HUES6 (cell line): ENCODE data around the gene CNBP.

Source experiments
- H3K27ac ChIP-seq: 2 replicates; pipeline ENCODE4 v1.7.0; 2013; ENCODE audit warnings: low read depth, mild to moderate bottlenecking, low read length, inconsistent platforms
- H3K27me3 ChIP-seq: 2 replicates; pipeline ENCODE4 v1.6.1; 2013; ENCODE audit warnings: low read length; ENCODE audit not compliant: control insufficient read depth, insufficient read depth
- H3K36me3 ChIP-seq: 2 replicates; pipeline ENCODE4 v1.6.1; 2013; ENCODE audit warnings: low read length; ENCODE audit not compliant: control insufficient read depth, insufficient read depth
- H3K4me1 ChIP-seq: 2 replicates; pipeline ENCODE4 v1.6.1; 2013; ENCODE audit warnings: low read length; ENCODE audit not compliant: control insufficient read depth, insufficient read depth
- H3K4me3 ChIP-seq: 2 replicates; pipeline ENCODE4 v1.5.1; 2013; ENCODE audit warnings: low read depth, low read length
- H3K9ac ChIP-seq: one replicate; pipeline ENCODE4 v1.6.1; 2013; ENCODE audit warnings: mild to moderate bottlenecking, low read length
- H3K9me3 ChIP-seq: 2 replicates; pipeline ENCODE4 v1.6.1; 2013; ENCODE audit warnings: low read depth, low read length; ENCODE audit not compliant: control insufficient read depth, insufficient read depth

The CNBP gene

DNA sequence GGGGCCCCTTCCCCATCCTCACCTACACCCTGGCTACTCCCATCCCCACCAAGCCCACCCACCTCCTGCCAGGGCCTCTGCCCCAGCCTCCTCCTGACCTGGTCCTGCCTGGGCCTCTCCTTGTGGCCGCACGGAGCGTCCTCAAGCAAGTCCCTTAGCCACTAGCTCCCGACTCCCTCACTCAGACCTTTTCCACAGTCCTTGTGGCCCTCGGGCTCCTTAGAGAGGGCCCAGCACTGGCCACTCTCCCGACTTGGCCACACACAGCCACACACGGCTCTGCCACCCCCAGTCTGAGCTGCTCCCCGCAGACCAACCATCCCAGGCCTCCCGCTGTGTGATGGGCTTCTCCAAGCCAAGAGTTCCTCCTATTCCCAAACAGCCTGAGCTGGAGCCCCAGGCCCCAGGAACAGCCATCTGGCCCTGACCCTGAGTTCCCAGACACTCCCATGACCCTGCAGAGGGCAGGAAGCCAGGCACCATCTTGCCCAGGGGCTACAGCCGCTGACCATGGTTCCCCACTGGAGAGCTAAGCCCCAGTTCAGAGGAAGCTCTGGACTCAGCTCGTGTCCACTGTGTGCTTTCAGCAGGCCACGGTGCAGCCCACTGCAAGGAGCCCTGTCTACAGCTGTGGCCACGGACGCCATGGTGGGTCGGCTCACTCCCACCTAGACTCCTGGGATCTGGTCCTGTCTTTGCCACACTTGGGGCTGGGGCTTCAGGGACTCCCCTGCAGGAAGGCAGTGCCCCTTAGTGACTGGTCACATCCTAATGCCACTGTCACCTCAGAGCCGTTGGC is 55.1 kb downstream of the CNBP start:
- peaks cover 44% of the 10 kb centered on the region for H3K36me3 ChIP-seq
- H3K27me3 ChIP-seq, result no peaks in the 10 kb centered on the region
- no peak overlapping the region for H3K27ac ChIP-seq
- no peaks in the 10 kb centered on the region; the same call in 1 of the 2 replicates for H3K4me1 ChIP-seq
- no peaks in the 10 kb centered on the region for H3K9me3 ChIP-seq
- no peak overlapping the region for H3K4me3 ChIP-seq
- no peak overlapping the region for H3K9ac ChIP-seq

DNA sequence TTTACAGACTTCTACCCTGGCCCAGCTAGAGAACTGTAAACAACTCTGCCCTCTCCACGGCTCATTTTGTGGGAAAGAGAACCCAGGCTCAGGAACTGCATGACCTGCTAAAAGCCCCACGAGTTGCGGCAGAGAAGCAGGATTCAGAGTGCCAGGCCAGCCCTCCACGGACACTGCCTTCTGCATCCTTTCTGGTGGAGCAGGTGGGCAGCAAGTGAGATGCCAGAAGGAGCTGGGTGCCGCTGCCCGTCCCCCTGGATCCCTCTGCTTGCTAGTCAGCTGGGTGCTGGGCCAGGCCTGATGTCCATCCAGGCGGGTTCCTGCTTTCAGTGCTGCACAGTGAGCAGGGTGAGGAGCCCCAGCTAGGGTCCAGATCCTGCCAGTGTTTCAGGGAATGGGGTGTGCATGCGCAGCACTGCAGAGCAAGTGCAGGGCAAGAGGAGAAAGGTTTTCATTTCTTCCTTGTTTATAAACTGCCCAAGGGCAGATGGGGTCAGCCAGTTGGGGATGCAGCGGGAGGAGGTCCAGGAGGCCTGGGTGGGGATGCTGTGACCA is 56.9 kb downstream of the CNBP start:
- Histone ChIP-seq H3K36me3 (peaks cover 27% of the 10 kb centered on the region), H3K27me3 (no peaks in the 10 kb centered on the region), H3K27ac (no peak overlapping the region), H3K9me3 (no peaks in the 10 kb centered on the region), H3K4me1 (peaks cover 4% of the 10 kb centered on the region; the same call in 1 of the 2 replicates), H3K4me3 (no peak overlapping the region), H3K9ac (no peak overlapping the region)

DNA sequence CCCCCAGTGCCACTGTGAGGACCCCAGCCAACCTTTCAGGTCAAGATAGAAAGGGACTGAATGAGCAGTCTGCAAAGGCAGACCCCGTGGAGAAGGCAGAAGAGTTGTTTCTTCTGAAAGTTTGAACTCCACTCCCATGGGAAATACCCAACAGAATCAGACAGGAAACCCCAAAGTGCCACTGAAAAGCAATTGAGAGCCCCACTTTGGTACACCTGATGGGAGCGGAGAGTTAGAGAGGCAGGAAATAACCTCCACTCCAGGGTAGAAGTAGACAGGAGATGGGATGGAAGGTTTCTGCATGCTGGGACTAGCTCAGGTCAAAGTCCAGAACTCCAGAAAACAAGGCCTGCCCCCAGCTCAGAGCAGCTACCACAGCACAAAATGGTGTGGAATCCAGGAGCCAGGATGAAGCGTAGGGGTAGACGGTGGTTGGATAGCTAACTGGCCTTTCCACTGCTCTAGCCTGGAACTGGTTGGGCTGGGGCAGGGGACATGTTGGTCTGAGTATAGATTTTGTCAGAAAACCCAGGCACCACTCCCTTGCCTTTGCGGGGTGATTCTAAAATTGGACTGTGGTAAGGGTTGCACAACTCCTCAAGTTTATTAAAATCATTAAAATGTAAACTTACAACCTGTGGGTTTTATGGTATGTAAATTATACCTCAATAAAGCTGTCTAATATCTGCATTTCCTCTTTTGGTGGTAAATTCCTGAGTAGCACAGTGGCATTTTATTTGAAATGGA is 60.2 kb downstream of the CNBP start:
- Histone ChIP-seq H3K4me3 (no peak overlapping the region), H3K4me1 (peaks cover 22% of the 10 kb centered on the region), H3K9me3 (no peaks in the 10 kb centered on the region), H3K27me3 (no peaks in the 10 kb centered on the region), H3K9ac (no peak overlapping the region), H3K36me3 (0 out of 2 replicates have a peak, but pooled peaks cover 3% of the 10 kb centered on the region), H3K27ac (no peak overlapping the region)

DNA sequence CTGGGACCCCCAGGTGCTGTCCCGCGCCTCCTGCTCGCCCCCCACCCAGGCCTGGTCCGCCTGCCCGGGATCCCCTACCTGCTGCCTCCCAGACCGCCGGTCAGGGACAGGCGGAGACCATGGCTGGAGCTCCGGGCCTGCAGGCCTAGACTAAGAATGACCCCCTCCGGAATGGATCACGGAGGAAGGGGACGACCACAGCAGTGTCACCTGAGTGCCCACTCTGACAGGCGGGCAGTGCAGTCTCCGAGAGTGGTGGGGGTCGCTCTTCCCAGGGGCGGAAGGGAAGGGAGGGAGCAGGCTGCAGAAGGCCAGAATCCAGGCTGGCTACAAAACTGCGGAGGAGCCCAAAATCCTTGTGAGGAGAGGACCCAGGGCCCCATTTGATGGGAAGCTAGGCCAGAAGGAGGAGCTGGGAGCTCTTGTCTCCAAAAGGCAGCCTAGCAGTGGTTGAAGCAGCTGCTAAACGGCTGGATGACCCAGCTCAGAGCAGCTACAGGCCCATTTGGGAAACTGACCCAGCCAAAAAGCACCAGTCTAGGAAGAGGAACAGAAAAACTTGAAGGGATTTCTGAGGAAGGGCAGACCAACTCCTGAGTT is 61.2 kb downstream of the CNBP start:
- Histone ChIP-seq H3K4me1 (peaks cover 22% of the 10 kb centered on the region), H3K4me3 (peak overlapping the region; percentile 73), H3K9ac (peak overlapping the region; percentile 57), H3K27me3 (no peaks in the 10 kb centered on the region), H3K9me3 (no peaks in the 10 kb centered on the region), H3K27ac (no peak overlapping the region), H3K36me3 (peaks cover 12% of the 10 kb centered on the region; the same call in 1 of the 2 replicates)

DNA sequence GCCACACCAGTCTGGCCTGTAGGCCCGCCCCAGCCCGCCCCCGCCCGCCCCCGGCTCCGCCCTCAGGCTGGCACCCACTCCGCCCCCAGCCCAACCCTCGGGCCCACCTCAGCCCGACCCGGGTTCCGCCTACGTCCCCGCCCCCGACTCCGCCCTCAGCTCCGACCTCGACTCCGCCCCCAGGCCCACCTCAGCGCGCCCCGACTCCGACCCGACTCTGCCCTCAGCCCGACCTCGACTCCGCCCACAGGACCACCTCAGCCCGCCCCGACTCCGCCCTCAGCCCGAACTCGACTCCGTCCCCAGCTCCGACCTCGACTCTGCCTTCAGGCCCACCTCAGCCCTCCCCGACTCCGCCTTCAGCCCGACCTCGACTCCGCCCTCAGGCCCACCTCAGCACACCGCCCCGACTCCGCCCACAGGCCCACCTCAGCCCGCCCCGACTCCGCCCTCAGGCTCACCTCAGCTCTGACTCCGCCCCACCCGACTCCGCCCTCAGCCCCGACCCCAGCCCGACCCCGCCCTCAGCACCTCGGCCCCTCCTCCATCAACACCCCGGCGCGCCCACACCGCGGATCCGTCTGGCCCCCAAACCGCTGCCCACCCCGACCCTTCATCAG is 61.8 kb downstream of the CNBP start, which contains the start of gene RAB43:
TSS of gene RAB43 (minus strand) at position 13 of the 620 bp plus-strand sequence. CDS start 315 bp downstream, outside the sequence.
- H3K36me3 ChIP-seq, result peaks cover 15% of the 10 kb centered on the region; the same call in 1 of the 2 replicates
- no peaks in the 10 kb centered on the region for H3K9me3 ChIP-seq
- peak within 1 kb of the TSS; percentile 85 for H3K4me3 ChIP-seq
- peak within 1 kb of the TSS; percentile 78 for H3K9ac ChIP-seq
- no peaks in the 10 kb centered on the region for H3K27me3 ChIP-seq
- H3K27ac ChIP-seq, result peak within 1 kb of the TSS; percentile 45; the same call in 1 of the 2 replicates
- H3K4me1 ChIP-seq, result peaks cover 28% of the 10 kb centered on the region

DNA sequence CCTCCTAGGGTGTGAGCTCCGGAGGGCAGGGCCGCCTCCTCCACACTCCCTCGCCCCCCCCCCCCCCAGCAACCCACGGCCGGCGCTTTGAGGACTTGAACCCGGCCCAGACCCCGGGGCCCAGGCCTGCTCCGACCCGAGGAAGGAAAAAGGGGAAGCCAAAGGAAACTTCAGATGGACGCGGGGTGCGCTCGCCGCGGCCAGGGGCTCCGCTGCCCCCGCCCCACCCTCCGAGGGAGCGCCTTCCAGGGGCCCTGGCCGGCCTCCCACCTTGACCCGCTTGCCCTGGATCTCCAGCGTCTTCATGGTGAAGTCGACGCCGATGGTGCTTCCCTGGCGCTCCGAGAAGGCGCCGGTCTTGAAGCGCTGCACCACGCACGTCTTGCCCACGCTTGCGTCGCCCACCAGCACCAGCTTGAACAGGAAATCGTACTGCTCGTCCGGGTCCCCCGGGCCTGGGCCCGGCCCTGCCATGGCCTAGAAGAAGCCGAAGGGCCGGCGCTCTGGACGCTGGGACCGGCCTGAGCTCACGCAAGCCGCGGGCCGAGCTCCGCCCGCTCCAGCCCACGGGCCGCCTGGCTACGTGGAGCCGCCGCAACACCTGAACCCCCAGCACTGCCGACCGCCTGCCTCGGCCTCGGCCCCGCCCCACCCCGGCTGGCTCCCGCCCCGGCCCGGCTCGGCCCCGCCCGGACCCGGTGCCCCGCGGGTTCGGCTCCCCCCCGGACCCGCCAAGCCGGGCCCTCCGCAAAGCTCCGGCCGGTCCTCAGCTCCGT is 62.5 kb downstream of the CNBP start:
- Histone ChIP-seq H3K9me3 (no peaks in the 10 kb centered on the region), H3K4me3 (peak overlapping the region; percentile 85), H3K9ac (peak overlapping the region; percentile 78), H3K27me3 (no peaks in the 10 kb centered on the region), H3K36me3 (peaks cover 15% of the 10 kb centered on the region; the same call in 1 of the 2 replicates), H3K27ac (peak overlapping the region; percentile 45; the same call in 1 of the 2 replicates), H3K4me1 (peaks cover 33% of the 10 kb centered on the region)

DNA sequence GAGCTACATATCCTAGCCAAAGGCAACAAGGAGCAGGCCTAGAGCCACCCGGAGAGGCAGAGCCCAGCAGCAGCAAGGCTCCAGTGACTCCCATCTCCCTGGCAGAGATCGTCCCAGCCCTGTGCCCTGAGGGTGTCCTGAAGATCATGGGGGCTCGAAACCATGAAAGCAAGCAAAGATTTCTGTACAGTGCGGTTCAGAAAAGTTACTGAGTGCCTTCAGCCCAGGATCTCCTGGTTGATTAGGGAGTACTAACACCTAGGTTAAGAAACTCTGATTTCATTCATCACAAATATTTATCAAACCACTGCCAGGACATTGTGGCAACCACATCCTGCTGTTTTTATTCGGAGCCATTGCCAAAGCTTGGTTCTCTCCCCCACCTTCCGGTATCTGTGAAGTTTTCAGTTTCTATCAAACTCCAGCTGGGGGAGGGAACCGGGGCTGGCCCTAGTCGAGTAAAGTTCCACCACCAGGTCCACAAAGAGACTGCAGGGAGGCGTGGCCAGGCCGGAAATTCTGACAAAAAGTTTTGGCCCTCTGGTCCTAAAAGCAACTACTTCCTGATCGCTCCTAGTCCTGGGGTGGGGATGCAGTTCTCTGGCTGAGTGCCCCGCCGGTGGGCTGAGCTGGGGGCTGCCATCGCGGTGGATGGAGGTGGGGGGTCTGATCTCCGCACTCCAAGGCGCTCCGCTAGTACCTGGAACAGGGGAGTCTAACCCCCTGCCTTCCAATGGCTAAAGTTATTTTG is 63.3 kb downstream of the CNBP start:
- H3K27ac ChIP-seq, result peak overlapping the region; percentile 70
- H3K27me3 ChIP-seq, result no peaks in the 10 kb centered on the region
- H3K4me3 ChIP-seq, result peak overlapping the region; percentile 85
- peak overlapping the region; percentile 78 for H3K9ac ChIP-seq
- no peaks in the 10 kb centered on the region for H3K9me3 ChIP-seq
- peaks cover 39% of the 10 kb centered on the region for H3K4me1 ChIP-seq
- peaks cover 15% of the 10 kb centered on the region for H3K36me3 ChIP-seq

DNA sequence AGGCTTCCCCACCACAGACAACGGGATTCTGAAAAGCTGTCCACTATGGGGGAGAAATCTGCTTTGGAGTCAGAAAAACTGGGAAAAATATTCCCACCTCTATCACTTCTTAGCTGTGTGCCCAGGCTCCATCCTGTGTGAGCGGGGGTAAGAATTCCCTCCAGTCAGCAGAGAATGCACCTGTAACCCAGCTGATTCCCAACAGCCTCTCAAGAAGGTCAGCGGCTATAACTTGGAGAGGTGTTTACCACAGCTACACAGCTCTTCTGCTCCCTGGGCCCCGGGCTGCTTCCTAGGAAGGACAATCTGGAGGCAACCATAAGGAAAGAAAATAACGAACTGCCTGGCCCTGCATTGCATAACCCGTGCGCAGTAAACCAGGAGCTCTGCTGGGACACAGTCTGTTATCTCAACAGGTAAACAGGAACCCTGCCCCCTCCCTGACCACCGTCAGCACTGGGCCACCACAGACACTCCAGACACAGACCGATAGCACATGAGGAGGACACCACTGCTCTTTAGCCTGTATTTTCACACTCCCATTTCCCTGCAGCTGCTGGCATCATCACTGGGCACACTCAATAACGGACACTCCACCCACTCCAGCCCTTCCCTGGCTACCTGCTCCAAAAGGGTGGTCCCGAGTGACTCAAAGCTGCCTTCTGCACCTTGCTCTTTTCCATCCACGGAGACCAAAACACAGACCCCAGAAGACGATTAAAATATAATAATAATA is 64.2 kb downstream of the CNBP start:
- no peaks in the 10 kb centered on the region for H3K27me3 ChIP-seq
- H3K27ac ChIP-seq, result 0 out of 2 replicates have a peak overlapping the region, but pooled peaks have one; percentile 70
- H3K36me3 ChIP-seq, result peaks cover 15% of the 10 kb centered on the region
- peak overlapping the region; percentile 85 for H3K4me3 ChIP-seq
- peaks cover 45% of the 10 kb centered on the region for H3K4me1 ChIP-seq
- no peaks in the 10 kb centered on the region for H3K9me3 ChIP-seq
- H3K9ac ChIP-seq, result peak overlapping the region; percentile 21

DNA sequence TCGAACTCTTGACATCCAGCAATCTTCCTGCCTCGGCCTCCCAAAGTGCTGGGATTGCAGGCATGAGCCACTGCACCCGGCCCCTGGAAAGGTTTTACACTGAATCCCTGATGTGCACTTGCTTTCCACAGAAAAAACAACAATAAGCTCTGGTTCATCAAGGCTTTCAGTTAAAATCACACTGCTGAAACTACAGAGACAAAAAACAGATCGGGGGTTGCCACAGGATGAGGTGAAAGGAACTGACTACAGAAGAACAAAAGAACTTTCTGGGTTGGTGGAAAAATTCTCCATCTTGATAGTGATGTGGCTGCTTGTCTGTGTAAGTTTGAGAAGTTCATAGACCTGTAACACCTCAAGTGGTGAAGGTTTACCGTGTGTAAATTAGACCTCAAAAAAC is 65.0 kb downstream of the CNBP start:
- Histone ChIP-seq H3K4me3 (no peak overlapping the region), H3K9me3 (no peaks in the 10 kb centered on the region), H3K36me3 (peaks cover 15% of the 10 kb centered on the region), H3K27ac (no peak overlapping the region), H3K27me3 (no peaks in the 10 kb centered on the region), H3K9ac (peak overlapping the region; percentile 21), H3K4me1 (peaks cover 50% of the 10 kb centered on the region)
